NCI-H524 (cell line): ENCODE measurements around the gene KREMEN1.

Experiments
- DNase-seq, 2 experiments: peaks; one replicate each; lab custom pipeline; 2025; lab: John Stamatoyannopoulos, UW

KREMEN1 gene

DNA sequence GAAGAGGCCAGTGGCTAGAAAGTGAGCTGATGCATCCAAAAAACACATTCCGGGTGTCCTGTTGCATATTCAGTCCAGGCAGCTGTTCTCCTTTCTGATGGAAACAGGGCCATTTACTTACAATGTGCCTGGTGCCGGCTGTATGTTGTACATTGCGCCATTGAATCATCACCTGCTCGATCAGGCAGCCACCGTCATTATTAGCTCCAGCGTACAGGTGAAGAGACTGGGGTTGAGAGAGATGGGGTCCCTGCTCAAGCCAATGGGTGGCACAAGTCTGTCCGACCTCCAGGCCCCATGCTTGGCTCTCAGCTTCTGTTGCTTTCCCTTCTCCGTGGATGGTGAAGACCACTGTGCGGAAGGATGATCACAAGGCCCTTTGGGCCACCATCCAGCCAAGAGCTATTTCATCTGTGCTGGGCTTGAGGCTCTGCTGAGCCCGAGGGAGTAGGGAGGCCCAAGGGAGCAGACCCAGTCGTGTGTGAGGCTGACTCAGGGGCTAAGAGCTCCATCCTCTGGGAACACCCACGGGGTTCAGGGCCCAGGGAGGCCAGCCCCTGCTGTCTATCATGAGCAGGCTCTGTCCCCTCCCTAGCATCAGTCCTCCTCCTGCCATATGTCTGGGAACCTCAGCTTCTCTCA is 112.1 kb downstream of the KREMEN1 start:
- no peak for DNase-seq

DNA sequence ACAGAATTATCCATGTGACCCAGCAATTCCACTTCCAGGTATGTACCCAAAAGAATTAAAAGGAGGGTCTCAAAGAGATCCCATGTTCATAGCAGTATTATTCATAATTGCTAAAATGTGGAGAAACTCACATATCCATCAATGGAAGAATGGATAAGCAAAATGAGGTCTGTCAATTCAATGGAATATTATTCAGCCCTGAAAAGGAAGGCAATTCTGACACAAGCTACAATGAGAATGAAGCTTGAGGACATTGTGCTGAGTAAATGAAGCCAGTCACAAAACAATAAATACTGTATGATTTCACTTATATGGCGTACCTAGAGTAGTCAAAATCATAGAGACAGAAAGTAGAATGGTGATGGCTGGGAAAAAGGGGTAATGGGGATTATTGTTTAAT is 113.5 kb downstream of the KREMEN1 start:
- no peak for DNase-seq

DNA sequence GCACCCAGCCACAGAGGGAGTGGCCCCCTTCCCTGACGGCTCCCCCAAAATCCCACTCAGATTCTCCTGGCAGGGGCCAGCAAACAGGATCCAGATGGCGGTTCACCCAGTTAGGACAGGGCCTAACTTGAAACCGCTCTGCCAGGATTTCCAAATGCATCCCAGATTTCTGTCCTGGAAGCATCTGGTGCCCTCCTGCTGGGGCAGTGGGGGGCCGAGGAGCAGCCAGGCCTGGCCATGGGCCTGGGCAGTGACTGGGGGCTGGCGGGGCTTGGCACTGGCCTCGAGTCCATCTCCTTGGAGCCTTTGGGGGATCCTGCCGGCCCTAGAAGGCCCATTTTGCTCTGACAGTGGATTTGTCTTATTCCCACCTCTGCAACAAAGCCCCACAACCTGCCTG is 115.0 kb downstream of the KREMEN1 start:
- DNase-seq, result peak in 1 of 2 experiments; percentile 23

DNA sequence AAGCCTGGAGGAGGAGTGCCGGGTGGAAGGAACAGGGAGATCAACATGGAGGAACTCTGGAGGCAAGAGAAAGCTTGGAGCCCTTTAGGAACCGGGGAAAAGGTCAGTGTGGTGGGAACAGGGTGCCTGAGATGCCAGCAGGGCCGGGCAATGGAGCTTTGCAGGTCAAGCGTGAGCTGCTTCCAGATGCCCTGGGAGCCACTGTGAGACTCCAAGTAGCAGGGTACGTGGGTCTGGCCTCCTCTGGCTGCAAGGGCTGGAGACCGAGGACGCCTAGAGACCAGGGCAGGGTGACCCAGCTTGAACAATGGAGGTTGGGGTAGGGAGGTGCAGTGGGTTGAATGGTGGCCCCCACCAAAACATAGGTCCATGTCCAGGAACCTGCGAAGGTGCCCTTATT is 117.2 kb downstream of the KREMEN1 start:
- no peak for DNase-seq

DNA sequence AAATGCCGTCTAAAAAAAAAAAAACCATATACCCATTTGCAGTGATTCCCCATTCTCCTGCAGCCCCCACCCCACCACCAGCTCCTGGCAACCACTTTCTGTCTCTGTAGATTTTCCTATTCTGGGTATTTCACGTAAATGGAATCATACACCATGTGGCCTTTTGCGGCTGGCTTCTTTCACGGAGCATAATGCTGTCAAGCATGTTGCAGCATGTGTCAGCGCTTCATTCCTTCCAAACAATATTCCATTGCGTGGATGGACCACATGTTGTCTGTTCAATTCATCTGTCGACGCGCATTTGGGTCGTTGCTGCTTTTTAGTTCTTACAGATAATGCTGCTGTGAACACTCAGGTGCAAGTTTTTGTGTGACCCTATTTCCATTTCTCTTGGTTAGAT is 118.1 kb downstream of the KREMEN1 start:
- DNase-seq, result no peak

DNA sequence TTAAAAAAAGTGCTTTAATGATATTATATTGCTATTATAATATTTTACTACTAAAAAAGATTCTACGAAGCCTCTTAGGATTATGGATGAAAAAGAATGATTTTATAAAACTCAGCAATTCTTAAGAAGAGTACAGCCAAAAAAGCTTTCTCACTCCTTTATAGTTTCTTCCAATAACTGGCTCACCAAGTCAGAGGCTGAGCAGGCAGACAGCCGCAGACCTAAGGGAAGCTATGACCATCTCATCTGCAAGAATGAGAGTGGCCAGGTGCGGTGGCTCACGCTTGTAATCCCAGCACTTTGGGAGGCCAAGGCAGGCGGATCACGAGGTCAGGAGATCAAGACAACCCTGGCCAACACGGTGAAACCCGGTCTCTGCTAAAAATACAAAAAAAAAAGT is 120.2 kb downstream of the KREMEN1 start:
- DNase-seq, result no peak

DNA sequence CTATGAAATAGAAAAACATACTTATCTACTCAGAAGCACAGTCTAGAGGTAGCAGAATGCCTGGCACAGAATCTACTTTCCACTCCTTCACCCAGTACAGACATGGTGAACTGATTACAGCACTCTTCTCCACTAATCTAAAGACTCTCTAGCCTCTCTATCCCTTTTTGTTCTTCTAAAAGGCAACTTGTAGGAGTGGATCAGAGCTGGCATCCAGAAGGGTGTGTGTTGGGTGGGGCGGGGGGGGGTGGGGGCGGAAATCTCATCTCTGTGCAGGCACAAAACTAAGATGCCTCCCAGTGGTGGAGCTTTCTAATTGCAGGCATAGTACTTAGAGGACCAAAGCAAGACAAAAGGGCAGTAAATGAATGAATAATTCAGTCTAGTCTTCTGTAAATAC is 121.3 kb downstream of the KREMEN1 start:
- DNase-seq, result no peak

DNA sequence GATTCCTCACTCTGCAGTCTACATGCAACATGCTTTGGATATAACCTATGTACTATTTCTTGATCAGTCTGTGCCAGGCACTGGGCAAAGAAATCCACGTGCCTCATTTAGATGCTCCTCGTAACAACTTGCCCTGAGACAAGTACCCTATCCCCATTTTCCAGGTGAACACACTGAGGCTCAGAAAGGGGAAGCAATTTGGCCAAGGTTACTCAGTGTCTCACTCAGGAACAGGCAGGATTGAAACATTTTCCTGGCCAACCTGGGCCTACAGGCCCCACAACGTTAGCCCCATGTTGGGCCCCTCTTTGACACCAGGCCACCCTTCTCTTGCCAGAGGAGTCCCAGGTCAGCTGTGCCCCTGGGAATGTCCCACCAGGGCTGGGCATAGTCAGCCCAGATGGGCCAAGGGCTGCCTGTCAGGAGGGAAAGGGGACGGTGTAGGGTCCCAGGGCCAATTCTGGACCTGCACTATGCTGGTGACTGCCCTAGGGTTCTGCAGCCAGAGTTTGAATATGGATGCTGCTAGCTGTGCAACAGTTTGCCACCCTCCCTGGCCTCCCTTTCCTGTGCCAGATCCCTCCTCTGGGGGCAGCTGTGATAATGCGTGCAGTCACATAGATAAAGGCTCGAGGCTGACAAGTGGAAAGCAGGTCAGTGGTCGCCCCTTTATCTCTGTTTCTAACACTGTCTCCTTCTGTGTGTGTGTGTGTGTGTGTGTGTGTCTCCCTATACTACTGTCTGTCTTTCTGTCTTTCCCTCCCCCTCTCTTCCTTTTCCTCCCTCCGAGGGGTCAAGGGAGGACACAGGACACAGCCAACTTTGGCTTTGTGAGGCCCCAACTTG is 122.5 kb downstream of the KREMEN1 start:
- no peak for DNase-seq

DNA sequence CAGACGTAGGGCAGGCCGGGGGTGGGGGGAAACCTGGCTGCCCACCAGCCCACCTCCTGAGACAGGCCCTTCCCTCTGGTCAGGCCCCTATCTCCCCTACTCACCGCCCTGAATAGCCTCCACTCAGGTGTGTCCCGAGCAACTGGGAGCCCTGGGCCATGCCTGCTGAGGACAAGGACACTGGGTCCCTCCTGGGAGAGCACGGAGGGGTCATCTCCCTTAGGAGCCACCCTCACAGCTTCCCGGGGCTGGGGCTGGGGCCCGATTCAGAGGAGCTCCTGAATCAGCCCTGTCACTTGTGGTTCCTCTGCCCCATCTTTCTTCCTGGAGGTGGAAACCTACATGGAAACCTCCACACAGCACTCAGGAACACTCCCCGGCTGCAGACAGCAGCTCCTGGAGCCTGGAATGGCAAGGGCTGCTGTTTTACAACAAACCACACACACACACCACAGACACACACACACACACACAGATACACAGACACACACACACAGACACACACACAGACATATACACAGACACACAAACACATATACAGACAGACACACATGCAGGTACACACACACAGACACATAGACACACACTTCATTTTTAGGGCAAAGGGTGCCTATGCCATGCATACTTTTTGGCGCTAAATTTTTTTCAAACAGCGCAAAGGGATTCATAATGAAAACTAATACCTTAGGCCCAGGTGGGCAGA is 123.3 kb downstream of the KREMEN1 start:
- DNase-seq, result no peak

DNA sequence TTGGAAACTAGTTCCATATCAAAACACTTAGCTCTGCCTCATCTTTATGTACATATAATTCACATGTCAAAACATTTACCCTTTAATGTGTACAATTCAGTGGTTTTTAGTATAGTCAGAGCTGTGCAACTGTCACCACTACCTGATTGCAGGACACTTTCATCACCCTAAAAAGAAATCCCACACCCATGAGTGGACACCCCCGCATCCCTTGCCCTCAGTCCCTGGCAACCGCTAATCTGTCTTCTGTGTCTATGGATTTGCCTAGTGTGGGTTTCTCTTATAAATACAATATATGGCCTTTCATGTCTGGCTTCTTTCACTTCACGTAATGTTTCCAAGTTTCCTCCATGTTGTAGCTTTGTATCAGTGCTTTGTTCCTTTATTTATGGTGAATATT is 124.3 kb downstream of the KREMEN1 start:
- no peak for DNase-seq

DNA sequence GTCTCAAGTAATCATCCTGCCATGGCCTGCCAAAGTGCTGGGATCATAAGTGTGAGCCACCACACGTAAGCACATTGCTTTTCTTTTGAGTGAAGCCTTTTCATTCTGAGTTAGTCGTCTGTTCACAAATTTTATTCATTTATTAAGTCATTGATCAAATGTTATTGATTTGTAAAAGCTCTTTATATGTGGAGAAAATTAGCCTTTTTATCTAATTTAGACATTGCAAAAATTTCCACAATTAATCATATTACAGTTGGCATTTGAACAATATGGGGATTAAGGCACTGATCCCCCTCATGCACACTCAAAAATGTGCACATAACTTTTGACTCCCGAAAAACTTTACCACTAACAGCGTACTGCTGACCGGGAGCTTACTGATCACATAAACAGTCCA is 125.4 kb downstream of the KREMEN1 start:
- no peak for DNase-seq

DNA sequence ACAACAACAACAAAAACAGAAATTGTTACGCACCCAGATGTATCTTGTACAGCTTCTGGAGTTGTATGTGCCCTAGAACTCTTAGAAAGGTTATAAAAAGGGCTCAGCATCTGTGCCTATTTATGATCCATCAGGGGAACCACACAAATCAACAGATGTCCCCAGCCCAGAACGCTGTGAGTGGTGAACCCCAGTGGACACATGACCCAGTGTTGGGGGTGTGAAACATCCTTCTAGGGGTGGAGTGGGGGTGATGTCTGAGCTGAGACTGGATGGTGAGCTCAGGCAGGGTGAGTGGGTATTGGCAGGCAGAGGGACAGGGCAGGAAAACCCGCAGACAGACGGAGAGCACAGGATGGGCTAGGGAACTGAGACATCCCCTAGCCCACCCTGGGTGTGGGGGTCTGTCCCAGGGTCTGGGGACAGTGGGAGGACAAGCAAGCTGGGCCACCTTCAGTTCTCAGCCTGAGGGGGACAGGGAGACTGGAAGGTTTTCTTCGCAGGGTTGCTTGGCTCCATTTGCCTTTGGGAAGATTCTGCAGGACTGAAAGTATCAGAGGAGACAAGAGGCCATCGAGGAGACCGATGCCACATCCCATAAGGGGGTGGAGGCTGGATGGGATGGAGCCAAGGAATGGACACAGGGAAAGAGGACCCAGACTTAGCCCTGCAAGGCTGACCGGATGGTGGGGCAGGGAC is 127.0 kb downstream of the KREMEN1 start:
- no peak for DNase-seq

DNA sequence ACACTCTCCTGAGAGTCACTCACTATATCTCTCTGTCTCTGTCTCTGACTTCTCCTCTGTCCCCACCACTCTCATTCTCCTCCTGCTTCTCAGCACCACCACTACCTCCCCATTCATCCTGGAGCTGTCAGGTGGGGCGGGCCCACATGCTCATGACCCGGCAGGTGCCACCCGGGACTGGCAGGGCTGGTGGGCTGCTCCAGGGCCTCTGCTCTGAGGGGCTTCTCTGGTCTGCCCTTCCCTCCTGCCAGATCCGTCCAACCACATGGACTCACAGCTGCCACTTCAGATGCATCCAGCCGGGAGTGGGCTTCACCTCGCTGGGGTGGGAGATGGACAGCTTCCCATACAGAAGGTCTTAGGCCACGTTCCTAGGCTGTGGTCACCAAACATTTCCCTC is 128.1 kb downstream of the KREMEN1 start:
- DNase-seq, result no peak

DNA sequence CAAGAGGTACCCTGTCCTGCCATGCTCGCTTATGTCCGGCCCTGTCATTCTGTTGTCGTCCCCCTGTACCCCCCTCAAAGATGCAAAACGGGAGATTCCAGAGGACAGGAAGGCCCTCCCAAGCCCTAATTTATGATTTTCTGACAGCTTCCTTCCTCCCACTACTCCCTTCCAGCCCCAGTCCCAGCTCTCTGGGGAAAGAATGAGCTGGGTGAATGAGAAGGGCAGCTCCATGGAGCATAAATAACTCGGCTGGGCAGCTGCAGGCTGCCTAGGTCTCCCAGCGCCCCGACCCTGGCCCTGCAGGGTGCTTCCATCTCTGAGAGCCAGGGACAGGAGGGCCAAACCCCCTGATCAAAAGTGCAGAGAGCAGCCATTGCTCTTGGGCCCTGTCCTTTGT is 128.9 kb downstream of the KREMEN1 start:
- no peak for DNase-seq

DNA sequence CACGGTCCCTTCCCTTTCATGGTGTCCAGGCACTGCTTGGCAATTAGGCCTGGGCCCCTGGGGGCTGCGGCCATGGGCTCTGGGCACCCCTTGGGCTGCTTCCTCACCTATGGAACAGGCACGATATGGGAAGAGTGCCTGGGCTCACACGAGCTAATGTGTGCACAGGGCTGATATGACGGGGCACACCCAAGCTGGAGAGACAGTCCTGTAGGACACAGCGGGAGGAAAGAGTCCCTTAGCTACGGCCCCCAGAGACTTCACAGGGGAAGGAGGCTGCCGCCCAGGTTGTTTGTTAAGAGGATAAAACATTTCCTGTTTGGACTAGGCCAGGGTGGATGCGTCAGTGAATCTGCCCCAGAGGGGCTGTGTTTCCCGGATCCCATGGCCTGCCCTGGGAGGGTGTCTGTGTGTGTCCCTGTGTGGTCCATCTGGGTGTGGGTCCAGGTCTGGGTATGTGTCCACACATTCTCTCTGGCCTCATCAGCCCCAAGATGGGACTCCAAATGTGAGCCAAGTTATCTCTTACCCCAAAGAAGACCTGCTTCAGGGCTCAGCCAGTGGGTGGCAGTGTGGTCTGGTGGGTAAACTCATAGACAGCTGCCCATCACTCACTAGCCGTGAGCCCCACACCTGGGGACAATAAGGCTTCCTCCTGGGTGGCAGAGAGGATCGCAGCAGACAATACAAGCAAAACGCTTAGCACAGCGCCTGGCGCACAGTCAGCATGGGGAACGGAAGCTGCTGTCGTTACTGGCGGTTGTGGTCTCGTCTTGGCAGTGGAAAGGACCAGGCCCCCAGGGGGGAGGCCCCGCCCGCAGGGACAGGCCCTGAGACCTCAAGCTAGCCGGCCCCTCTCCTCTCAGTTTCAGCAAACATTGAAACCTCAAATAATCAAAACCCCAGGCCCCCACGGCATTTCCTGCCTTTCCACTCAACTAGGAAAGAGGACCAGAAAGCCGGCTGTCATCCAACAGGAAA is 129.7 kb downstream of the KREMEN1 start:
- DNase-seq, result peak; percentile 37 to 46

DNA sequence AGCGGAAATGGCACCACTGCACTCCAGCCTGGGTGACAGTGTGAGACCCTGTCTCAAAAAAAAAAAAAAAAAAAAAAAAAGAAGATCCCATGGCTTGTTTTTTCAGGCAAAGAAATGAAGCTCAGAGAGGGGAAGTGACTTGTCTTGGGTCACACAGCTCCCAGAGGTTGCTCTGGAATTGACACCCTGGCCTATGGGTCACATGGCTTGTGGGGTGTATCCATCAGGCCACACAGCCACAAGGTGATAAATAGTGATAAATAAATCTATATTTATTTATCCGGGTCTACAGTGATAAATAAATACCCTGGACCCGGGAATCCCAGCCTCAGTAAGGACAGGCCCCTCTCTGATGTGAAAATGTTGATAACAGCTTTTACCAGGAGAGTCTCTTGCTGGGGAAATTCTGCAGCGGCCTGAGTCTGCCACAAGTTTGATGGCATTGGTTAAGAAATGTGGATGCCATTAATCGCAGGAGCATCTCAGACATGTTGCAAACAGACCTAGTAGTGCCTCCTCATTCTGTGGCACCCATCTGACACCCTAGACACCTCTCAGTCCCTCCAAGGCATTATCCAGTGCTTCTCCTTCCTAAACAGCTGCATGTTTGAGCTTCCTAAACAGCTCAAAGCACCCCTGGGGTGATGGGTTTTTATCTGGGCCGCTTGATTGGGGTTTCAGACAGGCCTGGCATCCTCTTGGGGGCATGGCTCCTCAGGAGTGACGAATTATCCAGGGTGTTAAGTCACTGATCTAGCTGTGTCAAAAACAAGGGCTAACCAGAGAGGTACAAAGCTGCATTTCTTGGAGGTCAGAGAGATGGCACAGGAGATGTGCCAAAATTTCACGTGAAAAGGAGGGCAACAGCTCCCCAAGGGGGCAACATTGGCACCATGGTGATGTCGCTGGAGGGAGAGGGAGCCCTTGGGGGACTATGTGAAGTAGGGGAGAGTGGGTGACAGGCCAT is 130.9 kb downstream of the KREMEN1 start:
- no peak for DNase-seq

DNA sequence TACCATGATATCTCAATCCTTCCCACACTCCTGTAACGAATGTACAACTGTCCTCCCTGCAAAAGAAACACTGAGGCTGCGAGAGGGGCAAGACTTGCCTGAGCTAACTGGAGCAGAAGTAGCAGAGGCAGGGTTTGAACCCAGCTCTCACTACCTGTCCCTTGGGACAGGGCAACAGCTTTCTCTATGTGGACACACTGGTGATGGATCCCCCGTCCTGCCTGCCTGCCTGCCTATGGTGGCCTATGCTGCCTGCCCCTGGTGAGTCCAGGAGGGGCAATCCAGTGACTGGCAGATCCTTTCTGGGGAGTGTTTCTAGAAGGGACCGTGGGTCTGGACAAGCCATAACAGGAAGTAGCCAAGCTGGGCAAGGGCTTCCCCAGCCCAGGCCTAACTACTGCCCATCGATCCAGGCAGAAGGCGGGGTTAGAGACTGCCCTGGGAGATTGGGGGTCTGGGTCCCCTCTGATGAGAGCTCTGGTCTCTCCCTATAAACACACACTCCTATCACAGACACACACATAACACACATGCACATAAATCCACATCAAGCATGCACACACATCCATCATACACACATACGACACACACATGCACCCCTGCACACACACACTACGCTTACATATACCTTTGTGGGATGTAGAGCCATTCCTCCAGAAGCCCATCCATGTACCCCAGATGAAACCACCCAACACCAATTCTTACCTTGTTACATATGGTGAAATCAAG is 131.8 kb downstream of the KREMEN1 start:
- no peak for DNase-seq

DNA sequence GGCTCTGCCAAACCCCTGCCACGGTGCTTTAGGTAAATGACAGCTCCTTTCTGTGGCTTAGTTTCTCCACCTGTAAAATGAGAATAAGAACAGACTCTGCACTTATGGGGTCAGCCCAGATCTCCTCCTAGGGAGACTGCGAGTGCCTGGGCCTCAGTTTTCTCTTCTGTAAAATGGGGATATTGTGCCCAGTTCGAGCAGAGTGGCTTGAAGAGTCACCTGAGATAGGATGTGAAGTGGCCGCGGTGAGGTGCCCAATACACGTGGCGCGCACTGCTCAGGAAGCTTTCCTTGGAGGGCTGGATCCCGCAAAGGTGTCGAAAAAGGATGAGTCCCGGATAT is 132.4 kb downstream of the KREMEN1 start:
- no peak for DNase-seq

DNA sequence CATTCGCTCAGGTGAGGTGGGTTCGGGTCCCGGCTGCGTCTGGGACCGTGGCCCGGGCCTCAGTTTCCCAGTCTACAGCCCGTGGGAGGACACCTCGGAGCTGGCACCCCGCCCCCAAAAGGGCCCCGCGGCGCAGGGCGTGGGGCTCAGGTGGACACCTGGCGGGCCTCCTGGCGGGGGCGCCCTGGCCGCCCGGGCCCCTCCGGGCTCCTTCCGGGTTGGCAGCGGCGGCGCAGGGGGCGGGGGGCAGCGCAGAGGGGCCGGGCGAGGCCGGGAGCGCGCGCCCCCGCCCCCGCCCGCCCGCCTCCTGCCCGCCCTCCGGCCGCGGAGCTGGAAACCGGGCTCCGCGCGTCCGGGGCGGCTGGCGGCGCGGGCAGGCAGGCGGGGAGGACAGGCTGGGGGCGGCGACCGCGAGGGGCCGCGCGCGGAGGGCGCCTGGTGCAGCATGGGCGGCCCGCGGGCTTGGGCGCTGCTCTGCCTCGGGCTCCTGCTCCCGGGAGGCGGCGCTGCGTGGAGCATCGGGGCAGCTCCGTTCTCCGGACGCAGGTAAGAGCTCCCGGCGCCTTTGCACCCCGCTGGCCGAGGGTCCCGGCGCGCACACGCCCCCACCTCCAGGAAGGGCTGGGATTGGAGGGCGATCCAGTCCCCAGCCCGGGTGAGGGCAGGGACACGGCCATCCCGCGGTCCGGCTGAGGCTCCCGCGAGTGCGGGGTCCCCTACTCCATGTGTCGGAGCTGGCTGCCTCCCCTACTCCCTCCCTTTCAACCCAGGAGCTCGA is 132.9 kb downstream of the KREMEN1 start, which contains the start of gene EMID1:
Gene EMID1 (plus strand): TSS at position 303 of the 778 bp plus-strand sequence. CDS start 143 bp downstream, at position 446.
- DNase-seq, result peak in 1 of 2 experiments; percentile 42
